ENCODE results near the gene SBF2. TPM values are rescaled to one million over a fixed set of nuclear protein-coding genes. Genes with fewer than 3 reads are reported as not detected.

SBF2 gene
- total RNA-seq, 3 donors from 2014 or later, result 74.8 to 91.9 (median 88.2) TPM

DNA sequence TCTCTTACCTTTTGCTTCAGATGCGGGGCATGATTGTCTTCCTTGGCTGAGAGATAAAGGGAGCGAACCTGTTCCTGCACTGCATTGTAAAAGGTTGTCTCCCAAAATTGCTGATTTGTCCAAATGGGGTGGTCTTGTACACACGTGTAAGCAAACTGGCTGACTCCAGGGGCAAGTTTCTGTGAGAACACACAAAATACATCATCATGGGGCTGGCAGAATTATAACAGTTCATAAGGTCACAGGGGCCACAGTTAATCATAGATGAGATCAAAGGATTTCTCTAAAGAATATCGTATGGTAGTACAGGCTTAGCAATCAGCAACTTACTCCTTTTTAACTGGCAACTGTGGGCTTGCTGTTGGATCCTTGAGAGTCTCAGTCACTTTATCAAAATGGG is 435.8 kb downstream of the SBF2 start:
- TF ChIP-seq POLR2AphosphoS5 (IDR thresholded peaks at IDR 0.05) (no peak), POLR2A (IDR thresholded peaks at IDR 0.05) (no peak)
- TF ChIP-seq, protein P1, sequence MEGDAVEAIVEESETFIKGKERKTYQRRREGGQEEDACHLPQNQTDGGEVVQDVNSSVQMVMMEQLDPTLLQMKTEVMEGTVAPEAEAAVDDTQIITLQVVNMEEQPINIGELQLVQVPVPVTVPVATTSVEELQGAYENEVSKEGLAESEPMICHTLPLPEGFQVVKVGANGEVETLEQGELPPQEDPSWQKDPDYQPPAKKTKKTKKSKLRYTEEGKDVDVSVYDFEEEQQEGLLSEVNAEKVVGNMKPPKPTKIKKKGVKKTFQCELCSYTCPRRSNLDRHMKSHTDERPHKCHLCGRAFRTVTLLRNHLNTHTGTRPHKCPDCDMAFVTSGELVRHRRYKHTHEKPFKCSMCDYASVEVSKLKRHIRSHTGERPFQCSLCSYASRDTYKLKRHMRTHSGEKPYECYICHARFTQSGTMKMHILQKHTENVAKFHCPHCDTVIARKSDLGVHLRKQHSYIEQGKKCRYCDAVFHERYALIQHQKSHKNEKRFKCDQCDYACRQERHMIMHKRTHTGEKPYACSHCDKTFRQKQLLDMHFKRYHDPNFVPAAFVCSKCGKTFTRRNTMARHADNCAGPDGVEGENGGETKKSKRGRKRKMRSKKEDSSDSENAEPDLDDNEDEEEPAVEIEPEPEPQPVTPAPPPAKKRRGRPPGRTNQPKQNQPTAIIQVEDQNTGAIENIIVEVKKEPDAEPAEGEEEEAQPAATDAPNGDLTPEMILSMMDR (IDR thresholded peaks at IDR 0.05), result no peak
- Histone ChIP-seq H3K4me3 (no peak overlapping the region), H3K4me1 (no peaks in the 10 kb centered on the region), H3K27me3 (no peaks in the 10 kb centered on the region), H3K36me3 (no peaks in the 10 kb centered on the region), H3K9me3 (no peaks in the 10 kb centered on the region), H3K27ac (no peak overlapping the region)
- no peak for DNase-seq (ENCODE audit: low spot score in 2 of 2)
- intact Hi-C loops (cut with DNase I; ENCODE audit: low total_unique reads), result no loop called here

DNA sequence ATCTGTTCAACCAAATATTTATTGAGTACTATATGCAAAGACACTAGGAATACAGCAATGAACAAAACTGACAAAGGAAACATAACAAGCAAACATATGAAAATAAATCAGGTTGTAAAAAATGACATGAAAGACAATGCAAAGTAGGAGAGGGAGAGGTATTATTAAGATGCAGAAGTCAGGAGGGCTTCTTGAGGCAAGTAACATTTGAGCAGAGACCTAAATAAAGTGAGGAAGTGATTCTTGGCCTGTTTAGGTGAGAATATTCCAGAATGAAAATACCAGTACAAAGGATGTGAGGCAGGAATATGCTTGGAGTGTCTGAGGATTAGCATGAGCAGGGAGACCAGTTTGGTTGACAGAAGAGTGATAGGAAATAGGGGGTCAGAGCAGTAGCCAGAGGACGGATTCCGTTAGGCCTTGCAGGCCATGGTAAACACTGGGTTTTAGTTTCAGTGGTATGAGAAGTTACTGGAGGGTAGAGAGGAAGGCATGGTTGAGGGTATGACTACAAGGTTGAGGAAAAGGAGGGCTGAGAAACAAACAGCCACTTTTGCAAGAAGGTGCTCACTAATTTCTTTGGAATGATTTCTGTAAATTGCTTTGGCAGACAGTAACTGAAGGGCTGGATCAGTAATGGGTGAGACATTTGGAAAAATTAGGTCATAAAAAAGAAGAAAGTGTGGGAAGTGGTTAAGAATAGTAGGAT is 438.3 kb downstream of the SBF2 start:
- TF ChIP-seq POLR2A (IDR thresholded peaks at IDR 0.05) (no peak), POLR2AphosphoS5 (IDR thresholded peaks at IDR 0.05) (no peak)
- TF ChIP-seq, protein P1 (IDR thresholded peaks at IDR 0.05), result no peak
- intact Hi-C loops (cut with DNase I; ENCODE audit: low total_unique reads), result no loop called here
- Histone ChIP-seq H3K9me3 (no peaks in the 10 kb centered on the region), H3K27ac (no peak overlapping the region), H3K4me1 (no peaks in the 10 kb centered on the region), H3K4me3 (no peak overlapping the region), H3K27me3 (no peaks in the 10 kb centered on the region), H3K36me3 (no peaks in the 10 kb centered on the region)
- no peak for DNase-seq (ENCODE audit: low spot score in 2 of 2)

DNA sequence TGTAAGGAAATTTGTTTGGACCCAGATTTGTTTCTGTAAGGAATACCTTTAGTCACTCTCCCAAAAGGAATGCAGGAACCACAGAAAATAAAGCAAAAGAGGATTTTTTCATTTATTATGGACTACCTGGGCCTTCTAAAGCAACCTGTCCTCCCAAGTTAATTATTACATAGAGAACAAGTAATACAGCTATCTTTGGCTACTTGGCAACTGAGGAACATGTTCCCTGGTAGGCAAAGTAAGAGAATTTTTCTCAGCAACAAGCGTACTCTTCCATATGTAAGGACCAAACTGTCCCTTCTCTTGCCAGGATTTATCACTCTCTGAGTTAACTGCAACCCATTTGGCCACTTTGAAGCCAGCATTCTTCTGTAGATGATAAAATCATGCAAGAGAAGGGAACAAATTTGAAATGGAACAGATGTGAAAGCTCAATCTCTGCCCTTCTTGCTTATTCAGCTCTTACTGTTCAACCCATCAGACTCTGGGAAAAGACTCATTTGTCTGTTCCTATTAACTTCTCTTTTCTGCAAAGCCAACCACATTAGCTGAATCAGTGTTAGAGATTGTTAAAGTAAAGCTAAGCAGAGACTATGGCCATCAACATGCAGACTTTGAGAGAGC is 440.0 kb downstream of the SBF2 start:
- Histone ChIP-seq H3K4me1 (no peaks in the 10 kb centered on the region), H3K27me3 (no peaks in the 10 kb centered on the region), H3K27ac (no peak overlapping the region), H3K36me3 (no peaks in the 10 kb centered on the region), H3K9me3 (no peaks in the 10 kb centered on the region), H3K4me3 (no peak overlapping the region)
- no peak for DNase-seq (ENCODE audit: low spot score in 2 of 2)
- intact Hi-C loops (cut with DNase I; ENCODE audit: low total_unique reads), result no loop called here
- TF ChIP-seq, protein P1 (IDR thresholded peaks at IDR 0.05), result no peak
- TF ChIP-seq POLR2AphosphoS5 (IDR thresholded peaks at IDR 0.05) (no peak), POLR2A (IDR thresholded peaks at IDR 0.05) (no peak)

DNA sequence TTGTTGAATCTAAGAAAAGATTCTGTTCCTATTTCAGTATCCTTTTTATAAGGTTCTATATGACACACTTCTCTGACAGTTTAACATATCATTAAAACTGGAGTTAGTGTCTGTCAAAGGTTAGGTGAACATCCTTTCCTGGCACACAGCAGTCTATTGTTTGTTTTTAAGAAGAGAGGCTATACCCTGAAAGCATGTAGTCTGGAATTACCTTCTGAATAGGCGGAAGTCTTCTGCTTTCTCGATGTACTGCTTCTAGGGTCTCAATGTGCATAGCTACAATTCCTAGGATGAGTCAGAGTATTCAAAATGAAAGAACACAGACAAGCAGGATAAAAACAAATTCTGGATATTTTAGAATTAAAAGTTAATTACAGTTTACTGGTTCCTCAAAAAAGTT is 441.6 kb downstream of the SBF2 start:
- Histone ChIP-seq H3K4me3 (no peak overlapping the region), H3K27ac (no peak overlapping the region), H3K27me3 (no peaks in the 10 kb centered on the region), H3K9me3 (no peaks in the 10 kb centered on the region), H3K4me1 (no peaks in the 10 kb centered on the region), H3K36me3 (no peaks in the 10 kb centered on the region)
- intact Hi-C loops (cut with DNase I; ENCODE audit: low total_unique reads), result no loop called here
- no peak for DNase-seq (ENCODE audit: low spot score in 2 of 2)
- TF ChIP-seq POLR2A (IDR thresholded peaks at IDR 0.05) (no peak), POLR2AphosphoS5 (IDR thresholded peaks at IDR 0.05) (no peak)
- TF ChIP-seq, protein P1 (IDR thresholded peaks at IDR 0.05), result no peak

DNA sequence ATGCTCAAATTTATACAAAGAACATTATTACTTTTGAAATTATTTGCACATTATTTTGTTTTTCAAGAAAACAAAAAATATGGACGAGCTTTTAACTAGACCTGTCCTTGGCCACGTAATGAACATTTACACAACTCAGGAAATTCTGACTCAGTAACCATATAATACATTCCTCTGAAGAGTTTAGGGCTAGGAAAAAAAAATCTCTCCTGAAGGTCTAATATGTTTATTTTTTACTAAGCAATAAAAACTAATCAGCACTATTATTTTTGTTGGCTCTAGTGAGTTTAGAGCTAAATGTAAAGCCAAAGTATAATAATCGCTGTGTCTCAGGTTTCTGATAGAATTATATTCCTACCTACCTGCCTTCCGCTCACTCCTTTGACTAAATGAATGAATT is 442.7 kb downstream of the SBF2 start:
- H3K36me3 ChIP-seq, result peaks cover 4% of the 10 kb centered on the region
- H3K4me1 ChIP-seq, result no peaks in the 10 kb centered on the region
- TF ChIP-seq POLR2AphosphoS5 (IDR thresholded peaks at IDR 0.05), result no peak
- DNase-seq (ENCODE audit: low spot score in 2 of 2), result no peak
- no peaks in the 10 kb centered on the region for H3K9me3 ChIP-seq
- no peak overlapping the region for H3K27ac ChIP-seq
- intact Hi-C loops (cut with DNase I; ENCODE audit: low total_unique reads), result no loop called here
- no peaks in the 10 kb centered on the region for H3K27me3 ChIP-seq
- H3K4me3 ChIP-seq, result no peak overlapping the region
